ENCODE results near the gene SLC12A1. TPM values are rescaled to one million over a fixed set of nuclear protein-coding genes. Genes with fewer than 3 reads are reported as not detected.

Gene SLC12A1
- total RNA-seq, 3 donors from 2014 or later, result not detected

DNA sequence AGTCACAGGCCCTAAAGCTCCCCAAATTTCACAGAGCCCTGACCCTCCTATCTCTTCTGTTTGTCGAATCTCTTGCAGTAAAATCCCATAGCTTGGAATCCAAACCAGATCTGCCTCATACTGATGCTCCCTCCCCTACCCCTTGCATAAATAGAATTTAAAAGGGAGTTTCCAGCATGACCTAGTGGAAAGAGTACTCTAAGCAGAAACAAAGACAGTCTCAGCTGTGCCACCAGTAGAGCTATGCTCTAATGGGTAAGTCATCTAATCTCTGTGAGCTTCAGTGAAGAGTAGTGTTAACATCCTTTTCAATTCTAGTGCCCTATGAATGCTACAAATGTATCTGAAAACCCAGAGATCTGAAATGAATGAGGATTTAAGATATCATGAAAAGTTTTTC lies 4.0 kb upstream of the SLC12A1 start:
- Mint-ChIP-seq H3K9me3 (no peaks in the 10 kb centered on the region), H3K36me3 (ENCODE audit: insufficient read depth) (no peaks in the 10 kb centered on the region), H3K27me3 (ENCODE audit: low read depth) (peaks cover 15% of the 10 kb centered on the region), H3K4me3 (no peak overlapping the region), H3K4me1 (ENCODE audit: low read depth) (no peaks in the 10 kb centered on the region)
- ATAC-seq (no peak), DNase-seq (no peak)

DNA sequence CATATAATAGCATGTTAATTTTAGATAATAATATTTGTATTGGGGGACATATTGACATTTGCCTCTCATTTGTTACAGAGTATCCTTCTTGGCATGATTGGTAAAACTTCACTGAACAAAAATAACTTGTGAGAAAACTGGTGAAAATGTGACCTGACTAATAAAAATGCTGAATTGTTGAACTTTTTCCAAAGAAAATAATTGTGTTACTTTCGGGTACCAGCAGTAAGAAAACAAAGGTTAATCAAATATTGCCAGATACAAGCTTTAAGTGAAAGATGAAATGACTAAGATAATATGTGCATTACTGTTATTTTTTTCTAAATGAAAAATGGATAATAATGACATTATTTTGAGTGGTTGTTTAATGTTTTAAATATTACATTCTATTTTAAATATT lies 15.2 kb downstream of the SLC12A1 start:
- Mint-ChIP-seq H3K4me1 (ENCODE audit: low read depth) (no peaks in the 10 kb centered on the region), H3K4me3 (no peak overlapping the region), H3K9me3 (no peaks in the 10 kb centered on the region), H3K27me3 (ENCODE audit: low read depth) (peaks cover 7% of the 10 kb centered on the region), H3K36me3 (ENCODE audit: insufficient read depth) (no peaks in the 10 kb centered on the region)
- no peak for DNase-seq
- no peak for ATAC-seq

DNA sequence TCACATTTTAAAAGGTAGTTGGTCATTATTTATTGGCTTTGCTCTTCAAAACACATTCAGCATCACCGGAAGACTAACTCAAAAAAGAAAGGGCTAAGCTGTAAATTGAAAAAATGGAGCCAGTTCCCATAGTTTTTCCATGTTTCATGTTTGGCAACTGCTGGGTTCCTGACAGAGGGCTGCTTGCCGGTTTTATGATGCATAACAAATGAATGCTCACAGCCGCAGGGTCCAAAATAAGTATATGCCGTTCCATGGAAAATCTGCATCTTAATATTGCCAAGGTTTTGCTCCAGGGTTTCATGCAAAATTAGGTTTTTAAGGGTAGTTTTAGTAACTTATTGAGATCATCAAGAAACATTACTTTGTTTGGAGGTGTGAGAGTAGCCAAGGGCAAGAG lies 15.8 kb downstream of the SLC12A1 start:
- H3K27me3 Mint-ChIP-seq (ENCODE audit: low read depth), result peaks cover 7% of the 10 kb centered on the region
- ATAC-seq, result no peak

DNA sequence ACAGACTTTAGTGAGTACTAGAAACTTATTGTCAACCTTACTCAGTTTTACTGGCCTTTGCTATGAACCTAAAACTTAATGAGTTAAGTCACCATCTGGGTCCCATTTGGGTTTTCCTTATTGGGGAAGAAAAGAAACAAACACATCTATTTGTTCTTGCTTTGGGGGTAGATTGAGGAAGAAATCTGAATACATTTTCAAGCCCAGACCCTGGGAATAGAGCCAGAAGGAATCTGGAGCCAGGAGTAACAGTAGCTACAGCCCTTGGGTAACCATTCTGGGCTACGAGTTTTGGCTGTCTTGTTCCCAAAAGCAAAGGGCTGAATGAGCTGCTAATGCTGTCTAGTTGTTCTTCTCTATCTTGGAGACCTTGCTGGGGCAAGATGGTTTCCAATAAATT lies 16.5 kb downstream of the SLC12A1 start:
- DNase-seq, result no peak
- Mint-ChIP-seq H3K9me3 (no peaks in the 10 kb centered on the region), H3K4me1 (ENCODE audit: low read depth) (no peaks in the 10 kb centered on the region), H3K4me3 (no peak overlapping the region), H3K27me3 (ENCODE audit: low read depth) (peaks cover 7% of the 10 kb centered on the region), H3K36me3 (ENCODE audit: insufficient read depth) (no peaks in the 10 kb centered on the region)
- no peak for ATAC-seq

More for the DNA sequence above, 15.8 kb downstream of the SLC12A1 start:
- H3K36me3 Mint-ChIP-seq (ENCODE audit: insufficient read depth), result no peaks in the 10 kb centered on the region
- no peak overlapping the region for H3K4me3 Mint-ChIP-seq
- no peaks in the 10 kb centered on the region for H3K4me1 Mint-ChIP-seq (ENCODE audit: low read depth)
- H3K9me3 Mint-ChIP-seq, result no peaks in the 10 kb centered on the region
- no peak for DNase-seq

DNA sequence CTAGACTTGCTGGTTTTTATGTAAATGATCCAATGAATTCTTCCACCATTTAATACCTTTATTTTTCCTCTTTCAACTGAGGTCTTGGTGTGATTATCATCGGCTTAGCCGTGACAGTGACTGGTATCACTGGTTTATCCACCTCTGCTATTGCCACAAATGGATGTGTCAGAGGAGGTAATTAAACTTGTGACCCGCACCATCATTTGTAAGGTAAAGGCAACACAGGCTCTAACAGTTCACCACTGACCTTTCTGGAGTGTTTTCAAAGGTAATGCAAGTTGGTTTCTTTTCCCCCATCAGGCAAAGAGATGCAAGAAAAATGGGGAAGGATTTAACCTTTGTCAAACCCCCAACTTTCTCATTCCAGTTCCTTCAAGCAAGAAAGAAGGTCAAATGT lies 19.7 kb downstream of the SLC12A1 start:
- H3K36me3 Mint-ChIP-seq (ENCODE audit: insufficient read depth), result no peaks in the 10 kb centered on the region
- no peaks in the 10 kb centered on the region for H3K9me3 Mint-ChIP-seq
- DNase-seq (no peak), ATAC-seq (no peak)
- no peak overlapping the region for H3K4me3 Mint-ChIP-seq
- H3K27me3 Mint-ChIP-seq (ENCODE audit: low read depth), result peaks cover 4% of the 10 kb centered on the region
- no peaks in the 10 kb centered on the region for H3K4me1 Mint-ChIP-seq (ENCODE audit: low read depth)

DNA sequence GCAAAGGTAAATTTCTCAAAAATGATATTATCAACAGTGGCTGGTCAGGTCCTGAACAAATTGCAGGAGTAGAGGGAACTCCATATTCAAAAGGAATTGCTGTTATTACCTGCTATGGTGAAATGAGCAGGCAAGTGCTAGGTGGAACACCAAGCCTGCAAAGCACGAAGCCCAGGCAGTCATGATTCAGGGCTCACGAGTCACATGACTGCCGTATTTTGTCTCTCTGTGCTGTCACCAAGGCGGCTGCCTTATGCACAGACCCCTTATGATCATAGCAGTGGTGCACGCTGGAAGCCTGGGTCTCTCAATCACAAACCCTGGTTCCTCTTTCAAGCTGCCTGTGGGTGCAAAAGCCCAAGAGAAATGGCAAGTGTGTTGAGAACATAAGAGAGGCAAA lies 24.4 kb downstream of the SLC12A1 start:
- Mint-ChIP-seq H3K4me1 (ENCODE audit: low read depth) (no peaks in the 10 kb centered on the region), H3K4me3 (no peak overlapping the region), H3K9me3 (no peaks in the 10 kb centered on the region), H3K27me3 (ENCODE audit: low read depth) (peaks cover 2% of the 10 kb centered on the region), H3K36me3 (ENCODE audit: insufficient read depth) (no peaks in the 10 kb centered on the region)
- no peak for ATAC-seq
- no peak for DNase-seq

DNA sequence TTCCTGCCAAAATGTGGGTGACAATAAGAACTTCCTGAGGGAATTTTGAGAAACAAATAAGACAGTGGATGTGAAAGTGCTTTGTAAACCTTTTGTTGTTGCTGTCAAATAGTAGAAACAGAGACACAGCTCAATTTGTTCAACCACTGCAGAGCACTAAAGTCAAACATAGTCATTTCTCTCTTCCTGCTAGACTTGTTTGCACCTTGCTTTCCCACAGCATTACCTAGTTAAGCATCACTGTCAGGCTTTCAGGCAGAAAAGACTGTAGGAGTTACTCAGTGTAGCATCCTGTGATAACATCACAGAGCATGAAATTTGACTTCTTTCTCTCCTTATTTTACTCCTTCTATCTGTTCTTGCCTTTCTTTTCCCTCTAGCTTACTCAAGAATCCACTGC lies 27.1 kb downstream of the SLC12A1 start:
- Mint-ChIP-seq H3K27me3 (ENCODE audit: low read depth) (peaks cover 2% of the 10 kb centered on the region), H3K4me1 (ENCODE audit: low read depth) (no peaks in the 10 kb centered on the region), H3K36me3 (ENCODE audit: insufficient read depth) (no peaks in the 10 kb centered on the region), H3K4me3 (no peak overlapping the region), H3K9me3 (no peaks in the 10 kb centered on the region)
- ATAC-seq (no peak), DNase-seq (no peak)

DNA sequence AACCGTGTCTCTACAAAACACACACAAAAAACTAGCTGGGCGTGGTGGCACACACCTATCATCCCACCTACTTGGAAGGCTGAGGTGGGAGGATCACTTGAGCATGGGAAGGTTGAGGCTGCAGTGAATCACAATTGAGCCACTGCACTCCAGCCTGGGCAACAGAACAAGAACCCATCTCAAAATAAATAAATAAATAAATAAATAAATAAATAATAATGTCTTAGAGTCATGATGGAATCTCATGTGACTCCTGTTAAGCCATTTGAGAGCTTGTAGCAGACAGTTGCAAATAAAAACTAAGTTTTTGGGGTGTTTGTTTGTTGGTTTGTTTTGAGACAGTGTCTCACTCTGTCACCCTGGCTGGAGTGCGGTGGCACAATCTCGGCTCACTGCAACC lies 33.2 kb downstream of the SLC12A1 start:
- Mint-ChIP-seq H3K27me3 (ENCODE audit: low read depth) (peaks cover 2% of the 10 kb centered on the region), H3K4me3 (no peak overlapping the region)
- ATAC-seq, result no peak

DNA sequence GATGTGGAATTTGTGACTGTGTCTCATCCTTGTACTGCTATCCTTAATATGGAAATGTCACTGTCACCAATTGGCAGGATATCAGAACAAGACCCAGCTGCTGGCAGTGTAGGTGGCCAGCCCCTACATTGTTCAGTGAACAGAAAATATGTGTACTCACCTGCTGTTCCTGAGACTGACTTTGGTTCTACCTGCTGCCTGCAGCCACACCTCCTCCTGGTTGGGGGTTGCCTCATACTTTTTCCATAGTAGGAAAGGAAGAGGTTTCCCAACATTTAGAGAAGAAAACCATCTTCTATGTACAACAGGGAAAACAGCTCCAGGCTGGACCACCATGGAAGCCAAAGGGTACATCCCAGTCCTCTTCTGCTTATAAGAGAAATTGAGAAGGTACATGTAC lies 35.9 kb downstream of the SLC12A1 start:
- no peaks in the 10 kb centered on the region for H3K27me3 Mint-ChIP-seq (ENCODE audit: low read depth)
- DNase-seq (no peak), ATAC-seq (no peak)
- no peaks in the 10 kb centered on the region for H3K36me3 Mint-ChIP-seq (ENCODE audit: insufficient read depth)
- no peak overlapping the region for H3K4me3 Mint-ChIP-seq
- H3K9me3 Mint-ChIP-seq, result no peaks in the 10 kb centered on the region
- H3K4me1 Mint-ChIP-seq (ENCODE audit: low read depth), result no peaks in the 10 kb centered on the region

More for the DNA sequence above, 33.2 kb downstream of the SLC12A1 start:
- no peaks in the 10 kb centered on the region for H3K9me3 Mint-ChIP-seq
- H3K36me3 Mint-ChIP-seq (ENCODE audit: insufficient read depth), result no peaks in the 10 kb centered on the region
- no peak for DNase-seq
- no peaks in the 10 kb centered on the region for H3K4me1 Mint-ChIP-seq (ENCODE audit: low read depth)

DNA sequence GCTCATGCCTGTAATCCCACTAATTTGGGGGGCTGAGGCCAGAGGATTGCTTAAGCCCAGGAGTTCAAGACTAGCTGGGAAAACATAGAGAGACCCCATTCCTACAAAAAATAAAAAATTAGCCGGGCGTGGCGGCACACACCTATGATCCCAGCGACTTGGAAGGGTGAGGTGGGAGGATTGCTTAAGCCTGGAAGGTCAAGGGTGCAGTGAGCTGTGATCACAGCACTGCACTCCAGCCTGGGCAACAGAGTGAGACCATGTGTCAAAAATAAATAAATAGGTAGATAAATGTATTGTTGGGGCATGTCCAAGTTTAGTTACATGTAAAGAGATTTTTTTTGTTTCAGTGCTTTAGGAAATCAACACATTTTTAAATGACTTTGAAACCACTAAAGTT lies 36.4 kb downstream of the SLC12A1 start:
- H3K4me1 Mint-ChIP-seq (ENCODE audit: low read depth), result no peaks in the 10 kb centered on the region
- no peak overlapping the region for H3K4me3 Mint-ChIP-seq
- no peak for ATAC-seq
- DNase-seq, result no peak
- no peaks in the 10 kb centered on the region for H3K27me3 Mint-ChIP-seq (ENCODE audit: low read depth)
- no peaks in the 10 kb centered on the region for H3K36me3 Mint-ChIP-seq (ENCODE audit: insufficient read depth)
- H3K9me3 Mint-ChIP-seq, result no peaks in the 10 kb centered on the region

DNA sequence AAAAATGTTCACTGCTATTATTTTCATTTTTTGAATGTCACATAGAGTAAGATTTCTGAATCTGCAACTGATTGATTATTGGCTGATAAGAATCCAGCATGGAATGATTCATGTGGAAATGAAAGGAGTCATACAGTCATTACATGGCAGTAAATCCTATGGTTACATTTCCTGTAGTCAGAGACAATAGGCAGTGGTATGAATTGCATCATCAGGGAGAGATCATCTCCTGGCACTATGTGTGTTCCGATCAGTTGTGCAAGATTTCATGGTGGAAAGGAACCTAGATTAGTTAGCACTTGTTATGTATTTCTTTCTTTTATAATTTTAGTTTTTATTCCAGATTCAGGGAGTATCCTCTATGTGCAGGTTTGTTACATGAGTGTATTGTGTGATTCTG lies 38.8 kb downstream of the SLC12A1 start:
- Mint-ChIP-seq H3K9me3 (no peaks in the 10 kb centered on the region), H3K4me1 (ENCODE audit: low read depth) (no peaks in the 10 kb centered on the region), H3K4me3 (no peak overlapping the region), H3K36me3 (ENCODE audit: insufficient read depth) (no peaks in the 10 kb centered on the region), H3K27me3 (ENCODE audit: low read depth) (peaks cover 2% of the 10 kb centered on the region)
- ATAC-seq (no peak), DNase-seq (no peak)

DNA sequence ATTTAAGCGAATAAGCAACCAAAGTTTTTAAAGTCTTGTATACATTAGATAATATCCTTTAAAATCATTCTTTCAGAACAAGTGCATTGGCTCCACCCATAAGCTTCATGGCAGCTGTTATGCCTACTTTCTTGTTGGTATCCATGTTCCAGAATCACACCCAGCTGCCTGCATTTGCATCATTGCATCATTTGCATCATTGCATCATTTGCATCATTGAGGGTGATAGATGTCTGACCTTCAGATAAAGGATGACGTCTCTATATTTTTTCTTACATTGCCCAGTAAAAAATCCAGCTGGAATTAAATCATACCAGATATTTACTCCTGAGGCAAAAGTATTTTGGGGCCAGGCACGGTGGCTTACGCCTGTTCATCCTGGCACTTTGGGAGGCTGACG lies 42.3 kb downstream of the SLC12A1 start:
- no peak for ATAC-seq
- Mint-ChIP-seq H3K27me3 (ENCODE audit: low read depth) (peaks cover 10% of the 10 kb centered on the region), H3K4me3 (no peak overlapping the region), H3K9me3 (no peaks in the 10 kb centered on the region), H3K36me3 (ENCODE audit: insufficient read depth) (no peaks in the 10 kb centered on the region), H3K4me1 (ENCODE audit: low read depth) (no peaks in the 10 kb centered on the region)
- no peak for DNase-seq

DNA sequence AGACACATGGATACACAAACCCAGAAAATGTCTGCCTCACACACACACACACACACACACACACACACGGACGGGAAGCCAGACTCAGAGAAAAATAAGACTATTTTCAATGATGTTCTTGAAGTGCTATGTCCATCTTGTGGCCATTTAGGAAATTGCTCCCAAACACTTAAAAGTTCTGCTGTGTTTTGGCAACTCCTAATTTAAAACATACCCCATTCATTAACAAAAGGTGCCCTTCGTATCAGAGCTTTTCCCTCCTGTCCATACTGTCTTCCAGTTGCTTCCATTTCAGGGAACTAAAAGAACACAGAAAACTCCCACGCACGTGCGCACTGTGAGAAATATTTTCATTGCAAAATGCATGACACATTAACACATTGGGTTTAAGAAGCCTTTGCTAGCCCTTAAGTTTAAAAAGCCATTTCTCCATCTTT lies 44.6 kb downstream of the SLC12A1 start:
- no peaks in the 10 kb centered on the region for H3K9me3 Mint-ChIP-seq
- no peaks in the 10 kb centered on the region for H3K36me3 Mint-ChIP-seq (ENCODE audit: insufficient read depth)
- no peaks in the 10 kb centered on the region for H3K4me1 Mint-ChIP-seq (ENCODE audit: low read depth)
- ATAC-seq (no peak), DNase-seq (no peak)
- H3K4me3 Mint-ChIP-seq, result no peak overlapping the region
- peaks cover 10% of the 10 kb centered on the region for H3K27me3 Mint-ChIP-seq (ENCODE audit: low read depth)

DNA sequence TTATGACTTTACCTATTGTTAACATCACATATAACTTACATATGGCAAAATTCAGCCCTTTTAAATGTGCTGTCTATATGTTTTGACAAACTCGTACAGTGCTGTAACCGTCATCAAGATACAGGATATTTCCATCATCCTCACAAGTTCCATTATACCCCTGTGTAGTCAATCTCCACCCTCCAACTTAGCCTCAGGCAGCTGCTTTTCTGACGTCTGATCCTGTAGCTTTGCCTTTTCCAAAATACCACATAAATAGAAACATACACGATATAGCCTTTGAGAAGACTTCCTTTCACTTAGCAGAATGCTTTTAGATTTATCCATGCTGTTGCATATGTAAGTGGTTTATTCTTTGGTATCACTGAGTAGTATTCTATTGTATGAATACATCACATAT lies 47.1 kb downstream of the SLC12A1 start:
- Mint-ChIP-seq H3K27me3 (ENCODE audit: low read depth) (peaks cover 10% of the 10 kb centered on the region), H3K36me3 (ENCODE audit: insufficient read depth) (no peaks in the 10 kb centered on the region), H3K9me3 (no peaks in the 10 kb centered on the region), H3K4me3 (no peak overlapping the region), H3K4me1 (ENCODE audit: low read depth) (no peaks in the 10 kb centered on the region)
- DNase-seq (no peak), ATAC-seq (no peak)

DNA sequence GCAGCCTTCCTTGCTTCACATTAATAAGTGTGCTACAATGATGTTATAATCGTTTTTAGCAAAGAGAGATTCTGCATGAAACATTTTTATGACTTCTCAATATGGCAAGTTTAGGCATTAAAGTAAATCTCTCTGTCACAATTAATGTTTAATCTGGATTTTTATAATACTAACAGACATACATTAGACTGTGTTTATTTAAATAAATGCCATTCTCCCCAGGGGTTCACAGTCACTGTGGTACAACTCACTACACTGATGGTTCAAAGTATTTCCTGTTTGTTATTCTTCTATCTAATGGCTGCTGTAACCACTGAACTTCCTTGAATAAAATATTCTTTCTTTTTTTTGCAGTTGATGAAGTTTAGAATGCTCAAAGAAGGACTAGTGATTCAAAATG lies 59.0 kb downstream of the SLC12A1 start:
- Mint-ChIP-seq H3K27me3 (ENCODE audit: low read depth) (no peaks in the 10 kb centered on the region), H3K9me3 (no peaks in the 10 kb centered on the region), H3K4me3 (no peak overlapping the region), H3K4me1 (ENCODE audit: low read depth) (peaks cover 3% of the 10 kb centered on the region), H3K36me3 (ENCODE audit: insufficient read depth) (no peaks in the 10 kb centered on the region)
- ATAC-seq (no peak), DNase-seq (no peak)

DNA sequence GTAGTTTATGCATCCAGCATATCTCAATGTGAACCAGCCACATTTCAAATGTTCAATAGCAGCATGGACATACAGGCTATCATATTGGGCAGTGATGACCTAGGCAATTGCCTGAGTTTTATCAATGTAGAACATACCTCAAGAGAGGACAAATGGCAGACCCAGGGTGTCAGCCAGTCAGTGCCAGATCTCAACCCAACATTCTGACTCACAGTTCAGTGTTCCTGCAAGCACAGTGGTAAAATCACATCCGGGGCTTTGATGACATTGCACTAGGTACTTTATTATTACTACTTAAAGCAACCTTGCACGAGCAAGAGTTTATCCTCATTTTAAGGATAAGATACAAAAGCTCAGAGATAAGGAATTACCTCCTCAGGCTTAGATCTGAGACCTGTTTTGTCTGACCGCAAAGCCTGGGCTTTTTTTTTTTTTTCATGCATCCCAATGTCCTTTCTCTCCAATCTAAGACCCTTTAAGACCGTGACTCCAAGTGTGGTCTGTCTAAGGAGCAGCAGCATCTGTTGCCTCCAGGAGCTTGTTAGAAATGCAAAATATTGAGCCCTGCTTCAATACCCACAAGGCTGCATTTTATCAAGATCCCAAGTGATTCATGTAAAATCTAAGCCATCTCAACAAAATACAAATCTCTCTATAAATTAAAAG lies 60.1 kb downstream of the SLC12A1 start:
- H3K27me3 Mint-ChIP-seq (ENCODE audit: low read depth), result no peaks in the 10 kb centered on the region
- no peak for DNase-seq

More for the DNA sequence above, 60.1 kb downstream of the SLC12A1 start:
- Mint-ChIP-seq H3K36me3 (ENCODE audit: insufficient read depth) (no peaks in the 10 kb centered on the region), H3K4me1 (ENCODE audit: low read depth) (peaks cover 3% of the 10 kb centered on the region), H3K4me3 (no peak overlapping the region), H3K9me3 (no peaks in the 10 kb centered on the region)
- ATAC-seq, result no peak
